Posterior cingulate gyrus (tissue), 11 donors: Measurements from ENCODE around the gene TAS1R1.

Experiments used
- DNase-seq, 10 donors: peaks; one replicate each; pipeline versions ENCODE4 v3.0.0 to v3.0.0-alpha.2; 2020 to 2021; ENCODE audit warnings: mixed read lengths in 3 of 10
- intact Hi-C: fragments of 100-400 bp; cut with DNase I; formaldehyde crosslinking; loops from one replicate; pipeline ENCODE4 v1.15.1; 2023

Gene TAS1R1

DNA sequence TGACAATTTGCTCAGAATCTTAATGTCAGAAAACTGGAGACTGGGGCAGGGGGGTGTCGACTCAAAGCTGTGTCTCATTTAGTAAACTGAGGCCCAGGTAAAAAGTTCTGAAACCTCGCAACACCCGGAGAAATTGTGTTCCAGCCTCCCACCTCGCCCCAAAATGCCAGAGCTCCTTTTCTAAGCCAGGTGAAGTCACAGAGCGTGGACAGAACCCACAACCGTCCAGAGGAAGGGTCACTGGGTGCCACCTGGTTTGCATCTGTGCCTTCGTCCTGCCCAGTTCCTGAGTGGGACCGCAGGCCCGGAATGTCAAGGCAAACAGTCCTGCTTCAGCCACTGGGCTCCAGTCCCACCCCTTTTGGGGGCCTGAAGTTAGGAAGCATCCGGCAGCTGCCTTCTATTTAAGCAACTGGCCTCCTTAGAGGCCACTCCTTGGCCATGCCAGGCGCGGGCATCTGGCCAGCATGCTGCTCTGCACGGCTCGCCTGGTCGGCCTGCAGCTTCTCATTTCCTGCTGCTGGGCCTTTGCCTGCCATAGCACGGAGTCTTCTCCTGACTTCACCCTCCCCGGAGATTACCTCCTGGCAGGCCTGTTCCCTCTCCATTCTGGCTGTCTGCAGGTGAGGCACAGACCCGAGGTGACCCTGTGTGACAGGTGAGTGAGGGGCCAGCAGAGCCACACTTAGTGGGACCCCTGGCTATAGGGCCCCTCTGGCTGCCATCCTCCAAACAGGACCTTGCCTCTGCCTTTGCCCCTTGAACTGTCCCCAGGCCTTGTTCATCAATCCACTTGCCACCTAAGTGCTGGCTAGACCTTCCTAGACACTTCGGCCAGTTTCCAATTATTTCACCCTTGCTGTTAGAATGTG lies at the start of gene TAS1R1:
Gene TAS1R1 (plus strand): TSS at position 401 of the 872 bp plus-strand sequence. CDS start 67 bp downstream, at position 468.
- intact Hi-C loops, result loop anchor here (1.0 to 5.0 kb wide), 2 partner anchors 42 to 146 kb away; partner anchors contain the start of gene DNAJC11
- DNase-seq, result peak in 9 of 10 donors; percentile 17 to 87 (median 29)

DNA sequence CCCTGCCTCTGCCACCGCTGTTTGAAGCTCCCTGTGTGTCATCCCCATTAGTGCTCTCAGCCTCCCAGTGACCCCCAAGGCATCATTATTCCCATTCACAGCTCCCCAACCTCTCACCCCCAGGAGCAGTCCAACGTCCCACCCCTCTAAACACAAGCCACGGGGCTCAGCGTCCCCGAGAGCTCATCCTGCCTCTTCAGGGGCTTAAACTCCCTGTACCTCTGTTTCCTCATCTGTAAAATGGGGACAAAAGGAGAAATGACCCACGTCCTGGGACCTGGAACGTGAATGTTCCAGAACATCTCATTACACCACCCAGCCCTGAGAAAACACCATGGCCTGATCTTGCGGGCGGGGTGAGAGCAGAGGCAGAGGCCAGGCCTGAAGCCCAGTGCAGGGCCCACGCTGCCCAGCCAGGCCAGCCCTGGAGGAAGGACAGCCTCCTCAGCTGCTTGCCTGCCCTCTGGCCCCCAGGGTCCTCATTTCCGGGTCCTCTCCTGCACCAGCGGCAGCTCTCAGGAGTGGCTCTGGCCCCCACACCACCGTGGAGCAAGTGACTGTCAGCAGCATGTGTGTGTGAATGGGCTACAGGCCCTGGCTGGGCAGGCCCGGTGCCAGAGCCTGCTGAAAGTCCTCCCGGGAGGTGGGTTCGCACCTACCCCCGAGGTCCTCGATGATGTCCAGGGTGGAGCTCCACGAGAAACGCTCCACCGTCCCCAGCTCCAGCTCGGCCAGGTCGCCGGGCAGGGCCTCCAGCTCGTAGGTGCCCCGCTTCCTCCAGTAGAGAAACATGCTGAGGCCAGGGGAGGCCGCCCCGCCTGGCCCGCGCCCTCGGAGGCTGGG lies 49.5 kb upstream of the TAS1R1 start:
- DNase-seq, result no peak
- intact Hi-C loops, result no loop called here

DNA sequence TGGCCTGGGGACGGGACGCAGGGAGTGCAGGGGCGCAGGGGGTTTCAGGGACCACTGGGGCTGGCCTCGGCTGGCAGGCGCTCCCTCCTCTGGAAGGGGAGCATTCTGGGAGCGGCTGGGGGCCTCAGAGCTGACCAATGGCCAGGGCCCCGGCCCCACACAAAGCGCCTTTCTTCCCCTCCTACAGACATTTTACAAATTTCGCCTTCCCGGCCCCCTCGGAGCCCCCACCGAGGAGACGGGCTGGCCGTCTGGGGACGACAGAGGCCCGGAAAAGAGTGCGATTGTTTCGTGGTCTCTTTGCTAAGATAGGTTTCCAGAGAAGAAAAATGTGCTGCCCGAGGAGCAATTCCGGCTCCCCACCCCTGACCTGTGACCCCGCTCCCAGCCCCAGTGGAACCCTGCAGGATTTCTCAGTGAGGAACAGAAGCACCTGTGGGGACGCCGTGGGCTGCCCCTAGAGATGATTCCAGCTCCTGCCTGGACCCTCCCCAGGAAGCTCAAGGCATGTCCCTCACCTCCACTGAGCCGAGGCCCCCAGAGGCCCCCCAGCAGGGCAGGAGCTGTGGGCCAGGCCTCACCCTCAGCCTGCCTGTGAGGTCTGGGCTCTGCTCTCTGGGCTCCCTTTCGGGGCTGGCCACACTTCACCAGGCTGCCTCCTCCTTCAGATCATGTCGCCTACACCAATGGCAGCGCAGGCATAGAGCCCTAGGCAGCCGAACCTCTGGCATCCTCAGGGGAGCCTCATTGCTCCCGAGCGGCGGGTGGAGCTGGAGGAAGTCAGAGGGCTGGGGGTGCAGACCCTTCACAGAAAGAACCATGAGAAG lies 48.7 kb upstream of the TAS1R1 start:
- intact Hi-C loops, result no loop called here
- DNase-seq, result no peak

DNA sequence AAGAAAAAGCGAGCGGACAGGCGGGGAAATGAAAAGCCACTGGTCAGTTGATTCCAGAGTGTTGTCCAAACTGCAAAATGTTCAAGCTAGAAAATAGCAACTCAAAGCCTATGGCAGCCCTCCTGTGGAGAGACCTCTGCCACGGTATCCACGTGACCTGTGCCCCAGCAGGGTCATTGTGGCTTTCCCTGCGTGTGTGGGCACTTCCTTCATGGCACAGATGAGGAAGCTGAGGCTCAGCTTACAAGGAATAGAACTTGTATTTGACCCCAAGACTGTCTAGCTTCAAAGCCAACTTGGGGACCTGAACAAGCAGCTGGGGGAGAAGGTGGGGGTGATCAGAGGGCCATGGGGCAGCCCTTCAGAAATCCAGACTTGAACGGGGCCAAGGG lies 48.1 kb upstream of the TAS1R1 start:
- intact Hi-C loops, result no loop called here
- no peak for DNase-seq

DNA sequence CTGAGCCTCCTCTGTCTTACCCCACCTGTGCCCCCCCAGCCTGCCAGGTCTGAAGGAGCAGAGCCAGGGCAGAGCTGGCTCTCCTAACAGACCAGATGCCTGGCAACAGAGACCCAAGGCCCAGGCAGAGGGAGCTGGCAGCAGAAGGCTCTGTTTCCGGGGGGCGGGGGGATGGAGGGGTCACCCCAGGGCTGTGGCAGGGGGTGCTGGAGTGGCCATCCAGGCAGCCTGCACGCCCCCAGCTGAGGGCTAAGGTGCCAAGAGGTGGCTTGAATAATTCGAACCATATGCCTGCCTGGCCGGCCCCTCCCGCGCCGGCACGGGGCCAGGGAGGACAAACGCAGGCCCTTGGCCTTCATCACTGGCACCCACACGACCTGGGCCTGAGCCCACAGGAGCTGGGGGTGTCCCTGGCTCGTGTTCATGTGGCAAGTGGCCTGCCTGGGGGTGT lies 47.6 kb upstream of the TAS1R1 start:
- intact Hi-C loops, result no loop called here
- DNase-seq, result no peak

DNA sequence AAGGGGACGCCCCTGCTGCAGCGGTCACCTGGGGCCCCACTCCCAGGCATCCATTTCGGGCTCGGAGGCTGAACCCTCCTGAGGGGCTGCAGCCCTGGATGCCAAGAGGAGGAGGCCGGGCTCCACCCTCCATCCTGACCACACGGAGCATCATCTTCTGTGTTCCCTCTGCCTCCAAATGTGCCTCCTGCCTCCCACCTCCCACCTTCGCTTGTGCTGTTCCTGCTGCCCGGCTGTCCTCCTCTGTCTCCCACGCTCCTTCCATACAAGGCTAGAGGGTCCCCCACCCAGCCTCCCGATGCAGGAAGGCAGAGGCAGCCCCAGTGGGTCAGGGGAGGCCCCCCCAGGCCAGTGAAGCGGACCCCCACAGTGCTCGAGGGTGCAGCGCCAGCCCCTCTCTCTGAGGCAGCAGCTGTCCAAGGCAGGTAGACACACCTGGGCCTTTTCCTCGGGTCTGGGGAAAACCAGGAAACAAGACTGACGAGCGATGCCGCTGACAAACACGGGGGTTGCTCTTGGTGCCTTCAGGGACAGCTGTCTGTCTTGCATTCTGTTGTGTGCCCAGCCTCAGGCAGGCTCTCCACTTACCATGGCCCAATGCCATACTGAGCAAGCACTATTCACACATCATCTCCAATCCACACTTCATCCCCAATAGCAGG lies 46.8 kb upstream of the TAS1R1 start:
- DNase-seq, result peak in 1 of 10 donors; percentile 84
- intact Hi-C loops, result no loop called here

DNA sequence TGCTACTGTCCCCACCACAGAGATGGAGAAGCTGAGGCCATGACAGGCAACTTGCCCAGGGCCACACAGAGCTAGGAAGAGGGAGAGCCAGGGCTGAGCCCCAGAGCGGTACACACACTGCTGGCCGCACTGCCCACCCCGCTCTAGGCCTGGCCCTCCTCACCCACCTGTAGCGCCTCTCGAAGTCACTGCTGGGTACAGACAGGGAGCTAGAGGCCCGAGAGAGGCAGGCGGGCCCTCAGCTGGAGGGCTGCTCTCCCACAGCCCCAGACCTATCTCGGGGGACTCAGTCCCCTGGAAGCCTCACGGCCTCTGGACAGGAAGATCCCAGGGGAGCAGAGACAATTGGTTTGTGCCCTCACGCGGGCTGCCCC lies 46.3 kb upstream of the TAS1R1 start:
- DNase-seq, result no peak
- intact Hi-C loops, result no loop called here

DNA sequence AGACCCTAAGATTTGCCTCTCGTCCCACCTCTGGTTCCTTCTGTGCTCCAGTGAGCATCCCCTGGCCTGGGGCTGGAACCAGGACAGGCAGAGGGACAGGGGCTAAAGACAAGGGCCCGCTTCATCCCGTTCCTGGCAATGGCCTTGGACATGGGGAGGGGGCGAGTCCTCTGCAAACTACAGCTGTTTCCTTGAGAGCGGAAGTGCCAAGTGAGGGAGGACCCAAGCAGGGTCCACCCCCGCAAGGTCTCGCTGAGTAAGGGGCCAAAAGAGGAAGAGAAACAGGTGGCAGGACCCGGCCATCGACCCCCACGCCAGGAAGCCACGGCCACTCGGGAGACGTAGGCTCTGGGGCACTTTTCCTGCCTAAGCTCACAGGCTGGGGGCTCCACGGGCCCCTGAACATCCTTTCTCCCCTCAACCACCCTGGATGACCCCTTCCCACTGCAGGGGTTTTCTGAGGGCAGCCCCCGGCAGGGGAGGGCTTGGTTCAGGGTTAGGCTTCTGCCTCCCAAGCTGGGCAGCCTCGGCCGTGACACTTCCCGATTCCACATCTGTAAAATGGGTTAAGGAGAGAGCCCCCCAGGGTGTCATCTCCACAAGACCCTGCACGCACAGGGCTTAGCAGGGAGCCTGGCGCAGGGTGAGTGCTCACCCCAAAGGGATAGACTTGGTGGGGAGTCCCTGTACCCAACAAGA lies 45.7 kb upstream of the TAS1R1 start:
- intact Hi-C loops, result no loop called here

DNA sequence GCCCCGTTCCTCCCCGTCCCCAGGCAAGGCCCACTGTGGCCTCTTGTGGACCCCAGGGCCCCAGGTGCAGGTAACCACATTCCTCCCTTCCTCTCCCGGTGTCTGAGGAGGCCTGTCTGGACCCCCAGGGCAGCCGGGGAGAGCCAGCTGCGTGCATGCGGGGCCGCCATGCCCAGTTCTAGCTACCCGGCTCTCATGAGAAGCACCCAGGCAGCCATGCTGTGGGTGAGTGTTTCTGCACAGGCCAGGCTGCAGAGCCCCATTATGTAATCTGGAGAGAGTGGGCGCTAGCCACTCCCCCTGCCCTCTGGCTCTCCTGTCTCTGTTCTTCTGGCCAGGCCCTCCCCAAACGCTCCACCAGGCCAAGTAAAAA lies 45.2 kb upstream of the TAS1R1 start:
- intact Hi-C loops, result no loop called here
- peak in 1 of 10 donors; percentile 89 for DNase-seq

More for the DNA sequence above, 45.7 kb upstream of the TAS1R1 start:
- DNase-seq, result no peak

DNA sequence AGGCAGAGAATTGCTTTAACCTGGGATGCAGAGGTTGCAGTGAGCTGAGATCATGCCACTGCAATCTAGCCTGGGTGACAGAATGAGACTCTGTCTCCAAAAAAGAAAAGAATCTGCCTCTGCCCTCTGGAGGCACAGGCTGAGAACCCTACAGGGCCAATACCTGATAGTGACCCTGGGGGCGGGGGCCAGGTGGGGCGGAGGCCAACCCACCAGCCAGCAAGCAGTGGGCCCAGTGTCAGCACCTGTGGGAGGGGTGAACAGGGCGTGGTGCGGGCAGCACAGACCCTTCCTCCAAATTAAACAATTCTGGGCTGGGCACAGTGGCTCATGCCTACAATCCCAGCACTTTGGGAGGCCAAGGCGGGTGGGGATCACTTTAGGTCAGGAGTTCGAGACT lies 44.6 kb upstream of the TAS1R1 start:
- DNase-seq, result no peak
- intact Hi-C loops, result no loop called here

DNA sequence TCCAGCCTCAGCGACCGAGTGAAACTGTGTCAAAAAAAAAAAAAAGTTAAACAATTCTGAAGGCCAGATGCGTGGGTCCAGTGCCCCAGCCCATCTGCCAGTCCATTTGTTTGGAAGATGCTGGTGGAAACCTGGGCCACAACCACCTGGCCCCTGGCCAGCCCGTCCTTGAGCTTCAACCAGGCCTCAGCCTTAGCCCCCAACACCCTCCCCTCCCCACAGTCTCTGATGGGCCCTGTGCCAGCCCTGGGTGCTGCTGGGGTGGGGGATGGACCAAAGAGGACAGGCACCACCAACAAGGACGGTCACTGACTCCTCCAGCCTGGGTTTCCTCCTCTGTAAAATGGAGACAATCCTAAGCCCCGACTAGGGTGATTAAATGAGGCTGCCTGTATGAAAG lies 44.1 kb upstream of the TAS1R1 start:
- intact Hi-C loops, result no loop called here
- no peak for DNase-seq

DNA sequence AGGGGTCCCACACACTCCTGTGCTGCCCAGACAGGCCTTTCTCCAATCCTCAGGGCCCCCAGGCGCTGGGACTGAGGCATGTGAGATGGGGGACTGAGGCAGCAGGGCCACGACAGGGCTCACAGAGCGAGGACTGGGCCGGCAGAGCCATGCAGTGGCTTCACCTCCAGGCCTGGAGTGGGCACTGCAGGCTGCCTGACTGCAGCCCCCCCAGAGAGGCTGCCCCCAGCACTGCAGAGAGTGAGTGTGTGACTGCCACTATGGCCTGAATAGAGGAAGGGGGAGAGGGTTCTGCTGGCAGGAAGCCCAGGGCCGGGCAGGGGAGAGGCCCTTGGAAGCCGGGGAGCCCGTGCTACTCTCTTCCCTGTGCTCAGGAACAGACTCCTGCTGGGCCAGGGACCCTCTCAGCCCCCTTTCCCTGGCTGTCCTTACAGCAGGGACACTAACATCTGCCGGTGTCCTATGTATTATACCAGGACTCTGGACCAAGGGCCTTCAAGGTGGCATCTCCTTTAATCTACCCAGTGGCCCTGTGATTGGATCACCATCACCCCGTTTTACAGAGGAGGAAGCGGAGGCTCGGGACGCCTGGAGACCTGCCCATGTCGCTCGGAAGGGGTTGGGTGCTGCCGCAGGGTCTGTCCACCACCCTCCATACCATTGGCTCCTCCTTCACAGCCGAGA lies 43.4 kb upstream of the TAS1R1 start:
- intact Hi-C loops, result no loop called here

DNA sequence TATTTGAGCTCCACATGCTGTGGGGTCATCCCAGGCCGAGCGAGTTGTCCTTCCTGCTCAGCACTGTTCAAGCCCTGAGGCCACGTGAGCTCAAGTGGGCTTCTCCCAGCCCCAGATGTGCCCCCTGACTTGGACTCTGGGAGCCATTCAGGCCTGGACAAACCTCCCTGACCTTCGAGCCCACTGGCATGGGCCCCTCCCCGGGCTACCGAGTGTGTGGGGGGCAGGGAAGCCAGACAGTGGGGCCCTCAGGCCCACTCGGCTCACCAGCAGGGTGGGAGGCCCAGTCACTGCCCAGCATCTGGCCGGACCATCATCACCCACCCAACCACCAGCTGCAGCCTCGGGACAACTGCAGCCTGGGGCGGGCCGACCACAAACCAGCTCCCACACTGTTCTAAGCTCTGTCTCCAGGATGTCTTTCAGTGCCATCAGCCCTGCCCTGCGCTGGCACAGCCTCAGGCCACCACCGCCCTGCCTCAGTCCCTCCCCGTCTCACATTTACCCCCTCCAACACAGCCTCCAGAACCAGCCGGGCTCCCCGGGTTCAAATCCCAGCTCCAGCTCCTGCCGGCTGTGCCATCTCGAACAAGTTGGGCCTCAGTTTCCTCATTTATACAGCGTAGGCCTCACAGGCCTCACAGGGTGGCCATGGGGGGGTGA lies 42.7 kb upstream of the TAS1R1 start:
- DNase-seq, result peak in 1 of 10 donors; percentile 49
- intact Hi-C loops, result no loop called here

More for the DNA sequence above, 43.4 kb upstream of the TAS1R1 start:
- DNase-seq, result no peak

DNA sequence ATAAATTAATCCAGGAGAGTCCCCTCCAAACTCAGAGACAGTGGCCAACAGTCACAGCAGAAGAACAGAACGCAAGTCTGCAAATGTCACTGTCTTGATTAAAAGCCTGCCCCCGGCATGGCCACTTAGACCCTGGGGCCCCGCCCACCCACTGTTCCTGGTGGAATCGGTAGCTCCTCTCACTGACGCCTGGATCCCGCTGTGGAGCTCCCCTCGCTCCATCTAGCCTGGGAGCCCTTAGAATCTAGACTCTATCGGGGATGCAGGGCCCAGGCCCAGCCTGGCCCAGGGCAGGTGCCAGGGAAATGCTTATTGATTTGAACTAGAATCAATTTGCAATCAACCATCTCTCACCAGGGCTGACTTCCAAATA lies 42.2 kb upstream of the TAS1R1 start:
- intact Hi-C loops, result no loop called here
- DNase-seq, result peak in 1 of 10 donors; percentile 31

DNA sequence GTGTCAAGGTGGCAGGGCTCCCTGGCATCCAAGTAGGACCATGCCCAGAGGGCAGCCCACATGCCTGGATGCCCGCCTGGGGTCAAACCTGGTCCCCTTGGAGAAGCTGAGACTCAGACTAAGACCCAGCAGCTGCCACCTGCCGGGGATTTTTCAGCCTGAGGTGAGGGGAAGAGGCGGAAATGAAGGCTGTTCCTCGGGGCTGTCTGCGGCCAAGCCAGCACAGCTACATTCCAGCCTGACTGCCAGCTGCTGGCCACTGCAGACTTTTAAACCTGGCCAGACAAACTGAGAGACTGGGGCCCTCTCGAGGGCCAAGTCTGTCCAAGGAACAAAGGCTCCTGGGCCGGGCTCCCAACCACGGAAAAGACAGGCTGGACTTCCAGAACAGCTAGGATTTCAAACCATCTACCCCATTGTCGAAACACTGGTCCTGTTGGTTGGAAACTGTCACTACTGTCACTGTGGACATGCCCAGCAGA lies 41.7 kb upstream of the TAS1R1 start:
- peak in 1 of 10 donors; percentile 61 for DNase-seq
- intact Hi-C loops, result no loop called here

DNA sequence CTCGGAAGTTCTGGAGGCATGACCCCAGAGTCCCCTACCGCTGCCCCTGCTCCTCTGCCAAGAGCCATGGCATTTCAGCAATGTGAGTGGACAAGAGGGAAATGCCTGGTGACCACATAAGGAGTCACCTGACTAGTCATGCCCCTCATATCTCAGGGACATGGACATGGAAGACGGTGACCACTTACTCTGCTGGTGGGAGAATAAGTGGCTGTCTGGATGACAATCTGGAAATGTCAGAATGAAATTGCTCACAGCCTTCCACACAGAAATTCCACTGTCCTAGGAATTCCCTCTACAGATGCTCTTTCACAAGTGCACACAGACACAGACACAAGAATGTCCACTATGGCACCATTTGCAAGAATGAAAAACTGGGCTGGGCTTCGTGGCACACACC lies 39.3 kb upstream of the TAS1R1 start:
- peak in 1 of 10 donors; percentile 16 for DNase-seq
- intact Hi-C loops, result no loop called here

DNA sequence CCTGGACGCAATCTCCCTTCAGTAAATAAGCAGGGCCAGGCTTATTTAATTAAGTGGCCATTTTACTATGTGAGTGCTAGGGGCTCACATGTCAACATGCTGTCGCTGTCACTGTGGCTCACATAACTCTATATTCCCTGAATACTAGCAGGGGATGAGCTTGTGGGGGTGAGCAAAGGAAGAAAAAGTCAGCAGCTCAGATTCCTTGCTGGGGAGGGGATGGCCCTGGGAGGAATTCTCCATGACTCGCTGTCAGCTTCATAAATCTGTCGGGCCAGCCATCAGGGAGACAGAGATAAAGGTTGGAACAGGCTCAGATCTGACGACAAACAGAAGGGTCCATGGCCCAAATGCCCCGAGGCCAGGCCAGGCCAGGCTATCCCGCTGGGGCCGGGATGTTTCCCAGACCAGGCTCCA lies 37.7 kb upstream of the TAS1R1 start:
- intact Hi-C loops, result no loop called here
- DNase-seq, result peak in 2 of 10 donors; percentile 41 to 75

DNA sequence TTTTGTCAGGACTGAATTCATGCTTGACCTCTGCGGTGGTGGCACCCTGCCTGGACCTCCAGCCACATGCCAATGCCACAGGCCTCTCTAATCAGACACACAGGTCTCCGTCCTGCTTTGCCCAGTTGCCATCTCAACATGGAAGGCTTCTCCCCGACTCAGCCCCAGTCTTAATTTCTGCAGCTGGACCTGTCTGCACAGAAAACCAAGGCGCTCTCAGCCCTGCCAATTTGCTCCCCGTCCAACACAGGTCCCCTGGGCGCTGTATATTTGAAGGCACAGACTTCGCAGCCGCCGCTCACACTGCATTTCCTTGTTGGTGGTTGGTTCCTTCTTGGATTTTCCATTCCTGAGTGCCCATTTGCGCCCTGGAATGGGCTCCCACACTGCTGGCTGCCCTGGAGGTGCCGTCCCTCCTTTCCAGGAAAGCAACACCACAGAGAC lies 35.6 kb upstream of the TAS1R1 start:
- peak in 1 of 10 donors; percentile 79 for DNase-seq
- intact Hi-C loops, result no loop called here
